HepG2 (cell line): ENCODE results near the gene PSMB11. TPM values are rescaled to one million over a fixed set of nuclear protein-coding genes. Genes with fewer than 3 reads are reported as not detected.

Source experiments
- ARID2 ChIP-seq: sonication (generic); formaldehyde crosslinking; IDR thresholded peaks from 2 replicates; pipeline ENCODE4 v1.8.1; 2022; ENCODE audit warnings: mild to moderate bottlenecking, missing genetic modification reagents, borderline replicate concordance
- CREM ChIP-seq, 2 experiments: sonication (generic) in 1 of 2; formaldehyde crosslinking in 1 of 2; IDR thresholded peaks; 2 replicates each; pipeline versions ENCODE4 v1.4.0 to v1.6.1; 2016 to 2020; ENCODE audit warnings: antibody characterized with exemption in 1 of 2, mild to moderate bottlenecking in 1 of 2, missing genetic modification reagents in 1 of 2
- GATAD2A ChIP-seq: IDR thresholded peaks from 2 replicates; pipeline ENCODE4 v1.6.1; 2016
- MTF2 ChIP-seq: sonication (generic); formaldehyde crosslinking; IDR thresholded peaks from 2 replicates; pipeline ENCODE4 v1.5.0; 2020; ENCODE audit warnings: missing genetic modification reagents, borderline replicate concordance
- POLR2G ChIP-seq: fragments of 200-400 bp; formaldehyde crosslinking; IDR thresholded peaks from 2 replicates; pipeline ENCODE4 v1.6.1; 2018; ENCODE audit warnings: mild to moderate bottlenecking, low read depth, low read length, moderate library complexity
- RNF2 ChIP-seq: fragments of 450-650 bp; conservative IDR thresholded peaks from 2 replicates; pipeline ENCODE4 v1.6.1; 2016; ENCODE audit warnings: low read depth
- SRSF4 ChIP-seq: fragments of 200-400 bp; formaldehyde crosslinking; IDR thresholded peaks from one replicate; pipeline ENCODE4 v1.6.1; 2018; ENCODE audit warnings: mild to moderate bottlenecking, low read depth, low read length, moderate library complexity; ENCODE audit not compliant: poor library complexity, severe bottlenecking
- ZFP1 ChIP-seq: IDR thresholded peaks from 2 replicates; pipeline ENCODE4 v1.6.1; 2016
- ZFP37 ChIP-seq: sonication (generic); formaldehyde crosslinking; IDR thresholded peaks from 2 replicates; pipeline ENCODE4 v1.4.0; 2020; ENCODE audit warnings: missing genetic modification reagents, borderline replicate concordance
- ZNF12 ChIP-seq: sonication (generic); formaldehyde crosslinking; IDR thresholded peaks from 2 replicates; pipeline ENCODE4 v1.5.0; 2020; ENCODE audit warnings: missing genetic modification reagents
- ZNF282 ChIP-seq: fragments of 450-650 bp; IDR thresholded peaks from 2 replicates; pipeline ENCODE4 v1.6.1; 2018; ENCODE audit not compliant: partially characterized antibody
- ZNF598 ChIP-seq: sonication (generic); formaldehyde crosslinking; IDR thresholded peaks from 2 replicates; pipeline ENCODE4 v1.5.1; 2020; ENCODE audit warnings: mild to moderate bottlenecking, missing genetic modification reagents, borderline replicate concordance
- ZNF850 ChIP-seq: sonication (generic); formaldehyde crosslinking; conservative IDR thresholded peaks from 2 replicates; pipeline ENCODE4 v1.9.0; 2021; ENCODE audit warnings: mild to moderate bottlenecking, missing genetic modification reagents
- polyA plus RNA-seq, 8 experiments: library from polyadenylated mRNA; depleted of rRNA in 3 of 8; stranded (reverse) in 7 of 8; unstranded in 1 of 8; fragments of >200 nt; fragmentation: Illumina TruSeq in 4 of 8; extraction: Trizol in 4 of 8; gene quantifications; 2 replicates each; pipeline versions ENCODE4 v1.2.1 to v1.2.3, GENCODE V29; 2011 to 2016; ENCODE audit warnings: low read depth in 4 of 8, missing spikeins in 1 of 8, mixed read lengths in 1 of 8; ENCODE audit not compliant: insufficient read depth in 1 of 8
- total RNA-seq, 5 experiments: library from RNA; depleted of rRNA; stranded (reverse); fragments of >200 nt; fragmentation: Illumina TruSeq; extraction: Trizol; gene quantifications; 2 replicates each; pipeline ENCODE4 v1.2.3, GENCODE V29; 2016; ENCODE audit warnings: low read depth in 1 of 5
- TF ChIP-seq, protein P1 (sequence below): sonication (generic); formaldehyde crosslinking; IDR thresholded peaks from 2 replicates; pipeline ENCODE4 v1.8.0; 2022; ENCODE audit warnings: missing genetic modification reagents, low read depth, mild to moderate bottlenecking, borderline replicate concordance
- TF ChIP-seq, protein P2 (sequence below): IDR thresholded peaks from 2 replicates; pipeline ENCODE4 v1.6.1; 2016; ENCODE audit warnings: mild to moderate bottlenecking
- TF ChIP-seq, protein P3 (sequence below): sonication (generic); formaldehyde crosslinking; IDR thresholded peaks from 2 replicates; pipeline ENCODE4 v1.9.0; 2021; ENCODE audit warnings: missing genetic modification reagents, borderline replicate concordance
- TF ChIP-seq, protein P4 (sequence below): sonication (generic); formaldehyde crosslinking; IDR thresholded peaks from 2 replicates; pipeline ENCODE4 v1.4.0; 2020; ENCODE audit warnings: missing genetic modification reagents, mild to moderate bottlenecking, borderline replicate concordance
- TF ChIP-seq, protein P5 (sequence below): sonication (generic); formaldehyde crosslinking; IDR thresholded peaks from 2 replicates; pipeline ENCODE4 v1.5.1; 2020; ENCODE audit warnings: mild to moderate bottlenecking, moderate library complexity, missing genetic modification reagents
- TF ChIP-seq, protein P6 (sequence below): sonication (generic); formaldehyde crosslinking; IDR thresholded peaks from 2 replicates; pipeline ENCODE4 v1.5.1; 2020; ENCODE audit warnings: mild to moderate bottlenecking, missing genetic modification reagents, moderate library complexity

The PSMB11 gene
- total and polyA plus RNA-seq, 2 of the 13 experiments (the other 11 are each of a cell fraction or from before 2014, with no cell fraction given) = not detected

DNA sequence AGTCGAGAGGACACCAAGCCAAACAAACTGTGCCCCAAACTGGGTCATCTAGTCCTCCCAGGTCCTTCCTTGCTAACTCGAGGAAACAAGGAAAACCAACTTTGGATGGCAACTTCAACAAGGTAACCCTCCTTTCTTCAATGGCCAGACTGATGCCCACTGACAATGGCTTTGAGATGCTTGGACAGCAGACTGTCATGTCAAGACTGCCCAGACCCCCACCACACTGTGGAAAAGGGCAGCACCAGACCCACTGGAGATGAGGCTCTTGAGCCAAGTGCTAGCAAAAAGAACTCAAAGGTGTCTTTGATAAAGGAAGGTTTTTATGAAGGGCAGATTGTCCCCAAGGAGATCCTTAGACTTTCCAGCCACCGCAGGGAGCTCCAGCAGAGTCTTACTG, 24.4 kb downstream of the PSMB11 start (continued):
- TF ChIP-seq, protein P1, sequence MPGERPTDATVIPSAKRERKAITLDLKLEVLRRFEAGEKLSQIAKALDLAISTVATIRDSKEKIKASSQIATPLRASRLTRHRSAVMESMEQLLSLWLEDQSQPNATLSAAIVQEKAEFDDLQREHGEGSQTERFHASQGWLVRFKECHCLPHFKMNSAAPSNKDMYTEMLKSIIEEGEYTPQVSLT = no peak
- TF ChIP-seq SRSF4 (no peak), RNF2 (no peak), ZFP1 (no peak), ARID2 (CRISPR knock-in tag) (no peak), CREM (IDR thresholded peaks at IDR 0.05) (no peak), CREM (CRISPR knock-in tag; IDR thresholded peaks at IDR 0.05) (no peak), ZFP37 (CRISPR knock-in tag) (no peak), ZNF598 (0 out of 2 replicates have a peak, but pooled peaks have one; percentile 44), GATAD2A (CRISPR knock-in tag) (no peak), ZNF850 (CRISPR knock-in tag) (no peak), POLR2G (peak; percentile 48; the same call in 1 of the 2 replicates), ZNF282 (no peak), ZNF12 (CRISPR knock-in tag) (no peak), MTF2 (CRISPR knock-in tag) (no peak)
- TF ChIP-seq, protein P2, sequence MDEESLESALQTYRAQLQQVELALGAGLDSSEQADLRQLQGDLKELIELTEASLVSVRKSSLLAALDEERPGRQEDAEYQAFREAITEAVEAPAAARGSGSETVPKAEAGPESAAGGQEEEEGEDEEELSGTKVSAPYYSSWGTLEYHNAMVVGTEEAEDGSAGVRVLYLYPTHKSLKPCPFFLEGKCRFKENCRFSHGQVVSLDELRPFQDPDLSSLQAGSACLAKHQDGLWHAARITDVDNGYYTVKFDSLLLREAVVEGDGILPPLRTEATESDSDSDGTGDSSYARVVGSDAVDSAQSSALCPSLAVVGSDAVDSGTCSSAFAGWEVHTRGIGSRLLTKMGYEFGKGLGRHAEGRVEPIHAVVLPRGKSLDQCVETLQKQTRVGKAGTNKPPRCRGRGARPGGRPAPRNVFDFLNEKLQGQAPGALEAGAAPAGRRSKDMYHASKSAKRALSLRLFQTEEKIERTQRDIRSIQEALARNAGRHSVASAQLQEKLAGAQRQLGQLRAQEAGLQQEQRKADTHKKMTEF (CRISPR knock-in tag) = no peak
- TF ChIP-seq, protein P3, sequence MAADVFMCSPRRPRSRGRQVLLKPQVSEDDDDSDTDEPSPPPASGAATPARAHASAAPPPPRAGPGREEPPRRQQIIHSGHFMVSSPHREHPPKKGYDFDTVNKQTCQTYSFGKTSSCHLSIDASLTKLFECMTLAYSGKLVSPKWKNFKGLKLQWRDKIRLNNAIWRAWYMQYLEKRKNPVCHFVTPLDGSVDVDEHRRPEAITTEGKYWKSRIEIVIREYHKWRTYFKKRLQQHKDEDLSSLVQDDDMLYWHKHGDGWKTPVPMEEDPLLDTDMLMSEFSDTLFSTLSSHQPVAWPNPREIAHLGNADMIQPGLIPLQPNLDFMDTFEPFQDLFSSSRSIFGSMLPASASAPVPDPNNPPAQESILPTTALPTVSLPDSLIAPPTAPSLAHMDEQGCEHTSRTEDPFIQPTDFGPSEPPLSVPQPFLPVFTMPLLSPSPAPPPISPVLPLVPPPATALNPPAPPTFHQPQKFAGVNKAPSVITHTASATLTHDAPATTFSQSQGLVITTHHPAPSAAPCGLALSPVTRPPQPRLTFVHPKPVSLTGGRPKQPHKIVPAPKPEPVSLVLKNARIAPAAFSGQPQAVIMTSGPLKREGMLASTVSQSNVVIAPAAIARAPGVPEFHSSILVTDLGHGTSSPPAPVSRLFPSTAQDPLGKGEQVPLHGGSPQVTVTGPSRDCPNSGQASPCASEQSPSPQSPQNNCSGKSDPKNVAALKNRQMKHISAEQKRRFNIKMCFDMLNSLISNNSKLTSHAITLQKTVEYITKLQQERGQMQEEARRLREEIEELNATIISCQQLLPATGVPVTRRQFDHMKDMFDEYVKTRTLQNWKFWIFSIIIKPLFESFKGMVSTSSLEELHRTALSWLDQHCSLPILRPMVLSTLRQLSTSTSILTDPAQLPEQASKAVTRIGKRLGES (CRISPR knock-in tag) = no peak
- TF ChIP-seq, protein P4, sequence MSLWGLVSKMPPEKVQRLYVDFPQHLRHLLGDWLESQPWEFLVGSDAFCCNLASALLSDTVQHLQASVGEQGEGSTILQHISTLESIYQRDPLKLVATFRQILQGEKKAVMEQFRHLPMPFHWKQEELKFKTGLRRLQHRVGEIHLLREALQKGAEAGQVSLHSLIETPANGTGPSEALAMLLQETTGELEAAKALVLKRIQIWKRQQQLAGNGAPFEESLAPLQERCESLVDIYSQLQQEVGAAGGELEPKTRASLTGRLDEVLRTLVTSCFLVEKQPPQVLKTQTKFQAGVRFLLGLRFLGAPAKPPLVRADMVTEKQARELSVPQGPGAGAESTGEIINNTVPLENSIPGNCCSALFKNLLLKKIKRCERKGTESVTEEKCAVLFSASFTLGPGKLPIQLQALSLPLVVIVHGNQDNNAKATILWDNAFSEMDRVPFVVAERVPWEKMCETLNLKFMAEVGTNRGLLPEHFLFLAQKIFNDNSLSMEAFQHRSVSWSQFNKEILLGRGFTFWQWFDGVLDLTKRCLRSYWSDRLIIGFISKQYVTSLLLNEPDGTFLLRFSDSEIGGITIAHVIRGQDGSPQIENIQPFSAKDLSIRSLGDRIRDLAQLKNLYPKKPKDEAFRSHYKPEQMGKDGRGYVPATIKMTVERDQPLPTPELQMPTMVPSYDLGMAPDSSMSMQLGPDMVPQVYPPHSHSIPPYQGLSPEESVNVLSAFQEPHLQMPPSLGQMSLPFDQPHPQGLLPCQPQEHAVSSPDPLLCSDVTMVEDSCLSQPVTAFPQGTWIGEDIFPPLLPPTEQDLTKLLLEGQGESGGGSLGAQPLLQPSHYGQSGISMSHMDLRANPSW (CRISPR knock-in tag) = no peak
- TF ChIP-seq, protein P5, sequence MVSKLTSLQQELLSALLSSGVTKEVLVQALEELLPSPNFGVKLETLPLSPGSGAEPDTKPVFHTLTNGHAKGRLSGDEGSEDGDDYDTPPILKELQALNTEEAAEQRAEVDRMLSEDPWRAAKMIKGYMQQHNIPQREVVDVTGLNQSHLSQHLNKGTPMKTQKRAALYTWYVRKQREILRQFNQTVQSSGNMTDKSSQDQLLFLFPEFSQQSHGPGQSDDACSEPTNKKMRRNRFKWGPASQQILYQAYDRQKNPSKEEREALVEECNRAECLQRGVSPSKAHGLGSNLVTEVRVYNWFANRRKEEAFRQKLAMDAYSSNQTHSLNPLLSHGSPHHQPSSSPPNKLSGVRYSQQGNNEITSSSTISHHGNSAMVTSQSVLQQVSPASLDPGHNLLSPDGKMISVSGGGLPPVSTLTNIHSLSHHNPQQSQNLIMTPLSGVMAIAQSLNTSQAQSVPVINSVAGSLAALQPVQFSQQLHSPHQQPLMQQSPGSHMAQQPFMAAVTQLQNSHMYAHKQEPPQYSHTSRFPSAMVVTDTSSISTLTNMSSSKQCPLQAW = peak; percentile 47; the same call in 1 of the 2 replicates
- TF ChIP-seq, protein P6, sequence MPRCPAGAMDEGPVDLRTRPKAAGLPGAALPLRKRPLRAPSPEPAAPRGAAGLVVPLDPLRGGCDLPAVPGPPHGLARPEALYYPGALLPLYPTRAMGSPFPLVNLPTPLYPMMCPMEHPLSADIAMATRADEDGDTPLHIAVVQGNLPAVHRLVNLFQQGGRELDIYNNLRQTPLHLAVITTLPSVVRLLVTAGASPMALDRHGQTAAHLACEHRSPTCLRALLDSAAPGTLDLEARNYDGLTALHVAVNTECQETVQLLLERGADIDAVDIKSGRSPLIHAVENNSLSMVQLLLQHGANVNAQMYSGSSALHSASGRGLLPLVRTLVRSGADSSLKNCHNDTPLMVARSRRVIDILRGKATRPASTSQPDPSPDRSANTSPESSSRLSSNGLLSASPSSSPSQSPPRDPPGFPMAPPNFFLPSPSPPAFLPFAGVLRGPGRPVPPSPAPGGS = no peak
